GM13977 (cell line): ENCODE data around the gene ESRP2.
A peak's percentile ranks its signal among the peaks of the same experiment; 100 is the strongest.

Experiments used
- DNase-seq: peaks from one replicate; pipeline ENCODE4 v3.0.0; 2012; ENCODE audit warnings: low spot score
- in situ Hi-C: fragments of 300-500 bp; cut with MboI; formaldehyde crosslinking; loops from one replicate; pipeline ENCODE4 v1.12.0; 2022; ENCODE audit warnings: low sequenced_read_pairs, low pct_unique_long_range_greater_than_20kb, mixed read lengths, inconsistent platforms; ENCODE audit not compliant: unreplicated experiment
- TF ChIP-seq, protein P1 (sequence below): IDR thresholded peaks from 2 replicates; pipeline ENCODE4 v1.5.1; 2012; ENCODE audit warnings: mild to moderate bottlenecking, control low read depth; ENCODE audit not compliant: insufficient read depth; ENCODE audit errors: extremely low read depth, missing control alignments

Gene ESRP2

GRCh38 chr16:68263559-68264127 is 27.7 kb upstream of the ESRP2 start:
- no peak for DNase-seq
- TF ChIP-seq, protein P1, sequence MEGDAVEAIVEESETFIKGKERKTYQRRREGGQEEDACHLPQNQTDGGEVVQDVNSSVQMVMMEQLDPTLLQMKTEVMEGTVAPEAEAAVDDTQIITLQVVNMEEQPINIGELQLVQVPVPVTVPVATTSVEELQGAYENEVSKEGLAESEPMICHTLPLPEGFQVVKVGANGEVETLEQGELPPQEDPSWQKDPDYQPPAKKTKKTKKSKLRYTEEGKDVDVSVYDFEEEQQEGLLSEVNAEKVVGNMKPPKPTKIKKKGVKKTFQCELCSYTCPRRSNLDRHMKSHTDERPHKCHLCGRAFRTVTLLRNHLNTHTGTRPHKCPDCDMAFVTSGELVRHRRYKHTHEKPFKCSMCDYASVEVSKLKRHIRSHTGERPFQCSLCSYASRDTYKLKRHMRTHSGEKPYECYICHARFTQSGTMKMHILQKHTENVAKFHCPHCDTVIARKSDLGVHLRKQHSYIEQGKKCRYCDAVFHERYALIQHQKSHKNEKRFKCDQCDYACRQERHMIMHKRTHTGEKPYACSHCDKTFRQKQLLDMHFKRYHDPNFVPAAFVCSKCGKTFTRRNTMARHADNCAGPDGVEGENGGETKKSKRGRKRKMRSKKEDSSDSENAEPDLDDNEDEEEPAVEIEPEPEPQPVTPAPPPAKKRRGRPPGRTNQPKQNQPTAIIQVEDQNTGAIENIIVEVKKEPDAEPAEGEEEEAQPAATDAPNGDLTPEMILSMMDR, result no peak
- in situ Hi-C loops, result loop anchor here (5.0 kb wide), 1 partner anchor 64 kb away; no protein-coding TSS in a partner anchor

DNA sequence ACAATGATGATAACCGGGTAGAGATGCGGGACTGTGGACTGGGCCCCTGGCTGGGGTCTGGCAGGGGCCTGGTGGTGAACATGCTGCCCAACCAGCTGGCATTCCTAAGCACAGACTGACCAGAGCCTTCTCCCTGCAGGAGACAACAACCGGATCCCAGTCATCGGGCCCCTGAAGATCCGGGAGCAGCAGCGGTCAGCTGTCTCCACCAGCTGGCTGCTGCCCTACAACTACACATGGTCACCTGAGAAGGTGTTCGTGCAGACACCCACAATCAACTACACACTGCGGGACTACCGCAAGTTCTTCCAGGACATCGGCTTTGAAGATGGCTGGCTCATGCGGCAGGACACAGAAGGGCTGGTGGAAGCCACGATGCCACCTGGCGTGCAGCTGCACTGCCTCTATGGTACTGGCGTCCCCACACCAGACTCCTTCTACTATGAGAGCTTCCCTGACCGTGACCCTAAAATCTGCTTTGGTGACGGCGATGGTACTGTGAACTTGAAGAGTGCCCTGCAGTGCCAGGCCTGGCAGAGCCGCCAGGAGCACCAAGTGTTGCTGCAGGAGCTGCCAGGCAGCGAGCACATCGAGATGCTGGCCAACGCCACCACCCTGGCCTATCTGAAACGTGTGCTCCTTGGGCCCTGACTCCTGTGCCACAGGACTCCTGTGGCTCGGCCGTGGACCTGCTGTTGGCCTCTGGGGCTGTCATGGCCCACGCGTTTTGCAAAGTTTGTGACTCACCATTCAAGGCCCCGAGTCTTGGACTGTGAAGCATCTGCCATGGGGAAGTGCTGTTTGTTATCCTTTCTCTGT is 23.3 kb upstream of the ESRP2 start:
- TF ChIP-seq, protein P1, result no peak
- in situ Hi-C loops, result no loop called here
- no peak for DNase-seq

GRCh38 chr16:68257906-68258800 is 22.2 kb upstream of the ESRP2 start:
- TF ChIP-seq, protein P1, result no peak
- DNase-seq, result no peak
- in situ Hi-C loops, result no loop called here

DNA sequence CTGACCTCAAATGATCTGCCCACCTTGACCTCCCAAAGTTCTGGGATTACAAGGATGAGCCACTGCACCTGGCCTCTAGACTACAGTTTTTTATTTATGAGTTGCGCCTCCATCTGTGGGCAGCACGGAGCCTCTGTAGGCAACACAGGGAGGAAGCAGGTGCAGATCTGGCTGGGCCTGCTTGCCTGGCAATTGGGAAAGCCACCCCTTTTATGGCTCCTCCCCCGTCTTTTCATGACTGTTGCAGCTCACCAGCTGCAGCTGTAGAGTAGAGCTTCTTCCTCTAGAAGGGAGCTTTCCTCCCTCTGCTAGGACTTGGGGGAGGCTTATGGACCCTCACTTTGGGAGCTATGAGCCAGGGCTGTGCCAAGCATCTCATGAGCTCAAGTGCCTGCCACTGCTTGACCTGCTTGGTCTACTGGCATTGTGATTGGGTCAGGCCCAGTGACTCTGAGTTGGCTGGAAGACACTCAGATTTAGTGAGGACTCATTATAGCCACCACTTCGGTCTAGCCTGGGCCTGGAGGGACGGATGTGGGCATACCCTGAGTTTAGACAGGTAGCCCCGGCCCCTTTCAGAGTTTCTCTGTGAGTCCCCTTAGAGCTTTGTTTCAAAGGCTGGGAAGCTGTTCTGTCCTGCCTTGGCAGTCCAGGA is 21.5 kb upstream of the ESRP2 start:
- DNase-seq, result peak; percentile 87
- TF ChIP-seq, protein P1, result no peak
- in situ Hi-C loops, result no loop called here

DNA sequence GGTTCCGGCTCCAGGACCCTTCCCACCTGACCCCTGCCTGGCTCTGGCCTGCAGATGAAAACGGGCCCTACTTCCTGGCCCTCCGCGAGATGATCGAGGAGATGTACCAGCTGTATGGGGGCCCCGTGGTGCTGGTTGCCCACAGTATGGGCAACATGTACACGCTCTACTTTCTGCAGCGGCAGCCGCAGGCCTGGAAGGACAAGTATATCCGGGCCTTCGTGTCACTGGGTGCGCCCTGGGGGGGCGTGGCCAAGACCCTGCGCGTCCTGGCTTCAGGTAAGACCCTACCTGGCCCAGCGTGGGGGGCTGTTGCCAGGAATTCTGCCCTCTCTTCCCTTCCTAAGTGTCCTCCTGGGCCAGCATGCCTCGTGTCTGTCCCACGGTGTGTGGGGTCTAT is 19.8 kb upstream of the ESRP2 start:
- TF ChIP-seq, protein P1, result no peak
- in situ Hi-C loops, result no loop called here
- no peak for DNase-seq

GRCh38 chr16:68253721-68254120 is 17.8 kb upstream of the ESRP2 start:
- TF ChIP-seq, protein P1, result no peak
- in situ Hi-C loops, result no loop called here

More at GRCh38 chr16:68253721-68254120, 17.8 kb upstream of the ESRP2 start:
- no peak for DNase-seq
